Central memory CD4-positive, alpha-beta T cell (primary cell): Measurements from ENCODE around the gene MEPCE.

Source experiments
- DNase-seq: peaks from one replicate; pipeline ENCODE4 v3.0.0; 2022

The MEPCE gene

GRCh38 chr7:100407285-100408180 lies 22.1 kb upstream of the MEPCE start:
- peak; percentile 49 for DNase-seq

- DNase-seq = no peak
Measured at GRCh38 chr7:100411101-100411500, 18.5 kb upstream of the MEPCE start.

- no peak for DNase-seq
Measured at GRCh38 chr7:100413346-100413745, 16.3 kb upstream of the MEPCE start.

GRCh38 chr7:100413889-100414288 lies 15.7 kb upstream of the MEPCE start:
- no peak for DNase-seq

GRCh38 chr7:100415448-100415847 lies 14.2 kb upstream of the MEPCE start:
- no peak for DNase-seq

GRCh38 chr7:100418930-100419659 lies 10.5 kb upstream of the MEPCE start:
- DNase-seq = no peak

- DNase-seq = no peak
Measured at GRCh38 chr7:100419660-100420226, 9.9 kb upstream of the MEPCE start.

GRCh38 chr7:100423315-100423714 lies 6.3 kb upstream of the MEPCE start:
- DNase-seq = no peak

- no peak for DNase-seq
Measured at GRCh38 chr7:100425347-100425746, 4.3 kb upstream of the MEPCE start.

GRCh38 chr7:100426516-100426915 lies 3.1 kb upstream of the MEPCE start:
- no peak for DNase-seq

- DNase-seq = no peak
Measured at GRCh38 chr7:100427762-100428198, 1.9 kb upstream of the MEPCE start.

GRCh38 chr7:100428199-100428966 lies 1.2 kb upstream of the MEPCE start, which contains the start of gene ZCWPW1:
Gene ZCWPW1 (minus strand): TSS chr7:100428703. CDS start chr7:100420649, 8,054 bp downstream.
- peak; percentile 97 for DNase-seq

- peak; percentile 100 for DNase-seq
Measured at GRCh38 chr7:100428967-100429636, 529 bp upstream of the MEPCE start.

GRCh38 chr7:100430493-100431285 lies 1.1 kb downstream of the MEPCE start:
- peak; percentile 34 for DNase-seq

GRCh38 chr7:100431286-100431735 lies 1.7 kb downstream of the MEPCE start:
- DNase-seq = no peak

GRCh38 chr7:100432053-100432452 lies 2.4 kb downstream of the MEPCE start:
- no peak for DNase-seq

GRCh38 chr7:100432621-100433275 lies 3.1 kb downstream of the MEPCE start:
- no peak for DNase-seq

GRCh38 chr7:100433276-100433591 lies 3.6 kb downstream of the MEPCE start:
- DNase-seq = no peak

- DNase-seq = no peak
Measured at GRCh38 chr7:100433592-100434296, 4.1 kb downstream of the MEPCE start.
